Measurements from ENCODE around the gene CLDN19. TPM values are rescaled to one million over a fixed set of nuclear protein-coding genes. Genes with fewer than 3 reads are reported as not detected.

Gene CLDN19
- polyA plus RNA-seq, 2 of the 4 experiments (the other 2 are of a cell fraction), result 0.03 TPM; not detected in 1

DNA sequence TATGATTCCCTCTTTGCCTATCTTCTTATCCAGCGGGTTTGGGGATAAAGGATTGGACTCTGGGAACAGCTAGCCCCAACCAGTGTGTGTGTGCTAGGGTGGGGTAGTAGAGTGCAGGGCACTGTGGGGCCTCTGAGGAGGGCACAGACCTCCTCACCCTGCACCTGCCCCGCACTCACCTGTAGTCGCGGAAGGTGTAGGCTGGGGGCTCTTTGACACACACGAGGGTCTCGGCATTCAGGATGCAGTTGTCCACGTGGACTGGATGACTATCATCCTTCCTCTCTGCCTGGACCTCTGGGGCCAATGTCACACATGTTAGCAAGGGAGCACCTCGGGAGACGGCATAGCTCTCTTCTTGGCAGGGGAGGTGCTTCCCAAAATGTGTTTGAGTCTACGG, 8.0 kb upstream of the CLDN19 start:
- no peaks in the 10 kb centered on the region for H3K9me3 ChIP-seq
- FAIRE-seq (no peak), DNase-seq (ENCODE audit: low read depth in 1 of 2, low spot score in 1 of 2) (no peak), ATAC-seq (no peak)
- ChIA-PET POLR2A (no interaction called here), CTCF (interaction anchor here (0.5 to 3.2 kb wide), 5 partner anchors 9 to 574 kb away, joined by 3 to 21 read pairs (median 3); no protein-coding TSS in a partner anchor)
- no peak overlapping the region for H3K27ac ChIP-seq
- no peak overlapping the region for H3K4me3 ChIP-seq
- H3K4me2 ChIP-seq, result no peak overlapping the region
- TF ChIP-seq, protein P1, sequence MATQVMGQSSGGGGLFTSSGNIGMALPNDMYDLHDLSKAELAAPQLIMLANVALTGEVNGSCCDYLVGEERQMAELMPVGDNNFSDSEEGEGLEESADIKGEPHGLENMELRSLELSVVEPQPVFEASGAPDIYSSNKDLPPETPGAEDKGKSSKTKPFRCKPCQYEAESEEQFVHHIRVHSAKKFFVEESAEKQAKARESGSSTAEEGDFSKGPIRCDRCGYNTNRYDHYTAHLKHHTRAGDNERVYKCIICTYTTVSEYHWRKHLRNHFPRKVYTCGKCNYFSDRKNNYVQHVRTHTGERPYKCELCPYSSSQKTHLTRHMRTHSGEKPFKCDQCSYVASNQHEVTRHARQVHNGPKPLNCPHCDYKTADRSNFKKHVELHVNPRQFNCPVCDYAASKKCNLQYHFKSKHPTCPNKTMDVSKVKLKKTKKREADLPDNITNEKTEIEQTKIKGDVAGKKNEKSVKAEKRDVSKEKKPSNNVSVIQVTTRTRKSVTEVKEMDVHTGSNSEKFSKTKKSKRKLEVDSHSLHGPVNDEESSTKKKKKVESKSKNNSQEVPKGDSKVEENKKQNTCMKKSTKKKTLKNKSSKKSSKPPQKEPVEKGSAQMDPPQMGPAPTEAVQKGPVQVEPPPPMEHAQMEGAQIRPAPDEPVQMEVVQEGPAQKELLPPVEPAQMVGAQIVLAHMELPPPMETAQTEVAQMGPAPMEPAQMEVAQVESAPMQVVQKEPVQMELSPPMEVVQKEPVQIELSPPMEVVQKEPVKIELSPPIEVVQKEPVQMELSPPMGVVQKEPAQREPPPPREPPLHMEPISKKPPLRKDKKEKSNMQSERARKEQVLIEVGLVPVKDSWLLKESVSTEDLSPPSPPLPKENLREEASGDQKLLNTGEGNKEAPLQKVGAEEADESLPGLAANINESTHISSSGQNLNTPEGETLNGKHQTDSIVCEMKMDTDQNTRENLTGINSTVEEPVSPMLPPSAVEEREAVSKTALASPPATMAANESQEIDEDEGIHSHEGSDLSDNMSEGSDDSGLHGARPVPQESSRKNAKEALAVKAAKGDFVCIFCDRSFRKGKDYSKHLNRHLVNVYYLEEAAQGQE (IDR thresholded peaks at IDR 0.05), result no peak
- no peak for TF ChIP-seq CBX8 (IDR thresholded peaks at IDR 0.05)
- TF ChIP-seq, protein P2, sequence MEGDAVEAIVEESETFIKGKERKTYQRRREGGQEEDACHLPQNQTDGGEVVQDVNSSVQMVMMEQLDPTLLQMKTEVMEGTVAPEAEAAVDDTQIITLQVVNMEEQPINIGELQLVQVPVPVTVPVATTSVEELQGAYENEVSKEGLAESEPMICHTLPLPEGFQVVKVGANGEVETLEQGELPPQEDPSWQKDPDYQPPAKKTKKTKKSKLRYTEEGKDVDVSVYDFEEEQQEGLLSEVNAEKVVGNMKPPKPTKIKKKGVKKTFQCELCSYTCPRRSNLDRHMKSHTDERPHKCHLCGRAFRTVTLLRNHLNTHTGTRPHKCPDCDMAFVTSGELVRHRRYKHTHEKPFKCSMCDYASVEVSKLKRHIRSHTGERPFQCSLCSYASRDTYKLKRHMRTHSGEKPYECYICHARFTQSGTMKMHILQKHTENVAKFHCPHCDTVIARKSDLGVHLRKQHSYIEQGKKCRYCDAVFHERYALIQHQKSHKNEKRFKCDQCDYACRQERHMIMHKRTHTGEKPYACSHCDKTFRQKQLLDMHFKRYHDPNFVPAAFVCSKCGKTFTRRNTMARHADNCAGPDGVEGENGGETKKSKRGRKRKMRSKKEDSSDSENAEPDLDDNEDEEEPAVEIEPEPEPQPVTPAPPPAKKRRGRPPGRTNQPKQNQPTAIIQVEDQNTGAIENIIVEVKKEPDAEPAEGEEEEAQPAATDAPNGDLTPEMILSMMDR (IDR thresholded peaks at IDR 0.05), result no peak
- TF ChIP-seq, protein P3, sequence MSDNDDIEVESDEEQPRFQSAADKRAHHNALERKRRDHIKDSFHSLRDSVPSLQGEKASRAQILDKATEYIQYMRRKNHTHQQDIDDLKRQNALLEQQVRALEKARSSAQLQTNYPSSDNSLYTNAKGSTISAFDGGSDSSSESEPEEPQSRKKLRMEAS (IDR thresholded peaks at IDR 0.05), result no peak
- no peaks in the 10 kb centered on the region for H3K4me1 ChIP-seq
- WGBS (ENCODE audit: missing lambda C conversion rate), result 84% methylated on average over 4 of the region's 10 CpGs

DNA sequence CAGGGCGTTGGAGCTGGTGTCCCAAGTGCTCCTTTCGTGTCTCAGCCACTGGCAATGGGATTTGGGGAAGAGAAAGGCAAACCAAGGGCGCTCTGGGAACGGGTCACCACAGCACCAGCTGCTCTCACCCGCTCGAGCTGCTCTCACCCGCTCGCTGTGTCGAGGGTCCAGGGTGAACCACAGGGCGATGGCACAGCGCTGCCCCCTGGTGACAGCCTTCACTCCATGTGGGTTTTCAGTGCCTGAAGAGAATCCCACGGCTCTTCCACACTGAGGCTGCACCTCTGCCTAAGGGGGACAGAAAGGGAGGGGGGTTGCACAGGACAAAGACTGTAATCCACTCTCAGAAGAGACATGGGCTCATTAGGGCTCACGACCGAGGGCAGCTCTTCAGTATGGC, 7.1 kb upstream of the CLDN19 start:
- ChIA-PET CTCF (interaction anchor here (0.7 to 3.2 kb wide), 18 partner anchors 9 to 595 kb away, joined by 3 to 21 read pairs (median 3); no protein-coding TSS in a partner anchor), POLR2A (no interaction called here)
- no peak for FAIRE-seq
- no peaks in the 10 kb centered on the region for H3K9me3 ChIP-seq
- no peak for TF ChIP-seq POLR2AphosphoS2 (conservative IDR thresholded peaks at IDR 0.05; ENCODE audit: low read length)
- TF ChIP-seq, protein P2 (IDR thresholded peaks at IDR 0.05), result peak; percentile 39
- TF ChIP-seq RAD21 (conservative IDR thresholded peaks at IDR 0.05 in 1 of 2, IDR thresholded peaks at IDR 0.05 in 1 of 2), result peak; percentile 42 to 50; a peak in 3 of 5 replicates
- TF ChIP-seq SMC3 (IDR thresholded peaks at IDR 0.05), result peak; percentile 44
- 91% methylated on average over 6 of the region's 14 CpGs for WGBS (ENCODE audit: missing lambda C conversion rate)
- no peaks in the 10 kb centered on the region for H3K4me1 ChIP-seq
- DNase-seq (ENCODE audit: low read depth in 1 of 2, low spot score in 1 of 2), result peak in 1 of 2 experiments; percentile 10
- H3K4me3 ChIP-seq, result no peak overlapping the region
- no peak overlapping the region for H3K4me2 ChIP-seq
- ATAC-seq, result peak in 1 of 2 experiments; percentile 75; a peak in 3 of 6 replicates
- no peak overlapping the region for H3K27ac ChIP-seq

DNA sequence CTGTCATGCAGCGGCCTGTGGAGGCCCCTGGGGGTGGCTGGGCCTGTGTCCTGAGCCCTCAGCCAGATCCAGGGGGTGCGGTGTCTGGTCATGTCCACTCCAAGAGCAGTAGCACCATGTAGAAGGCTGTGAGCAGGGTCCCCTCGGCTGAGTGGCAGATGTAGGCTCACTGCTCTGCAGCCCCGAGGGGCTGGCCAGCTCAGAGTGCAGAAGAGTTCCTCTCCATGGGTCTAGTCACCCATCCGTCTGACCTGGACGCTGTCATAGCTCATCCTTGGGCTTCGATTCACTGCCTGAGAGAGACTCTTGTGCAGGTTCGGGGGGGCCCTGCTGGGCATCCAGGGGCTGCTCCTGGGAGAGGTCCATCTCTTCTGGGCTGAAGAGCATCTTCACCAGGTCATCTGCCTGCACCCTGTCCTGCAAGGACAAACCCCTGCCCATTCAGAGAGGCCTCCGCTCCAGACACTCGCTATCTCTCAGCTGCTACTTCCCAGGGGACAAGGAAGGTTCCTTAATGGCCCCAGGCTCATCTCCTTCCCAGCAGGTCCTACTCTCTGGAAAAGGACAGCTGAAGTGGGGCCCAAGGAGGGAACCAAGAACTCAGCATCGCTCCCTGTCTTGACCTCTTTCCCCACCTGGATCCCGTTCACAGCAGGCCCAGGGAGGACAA, 6.5 kb upstream of the CLDN19 start:
- CTCF ChIA-PET, result interaction anchor here (0.7 to 3.2 kb wide), 15 partner anchors 8 to 595 kb away, joined by 3 to 21 read pairs (median 3); no protein-coding TSS in a partner anchor
- WGBS (ENCODE audit: missing lambda C conversion rate), result 94% methylated on average over 9 of the region's 12 CpGs
- no peak overlapping the region for H3K4me3 ChIP-seq

More for the DNA sequence above, 6.5 kb upstream of the CLDN19 start:
- Histone ChIP-seq H3K4me2 (no peak overlapping the region), H3K27ac (no peak overlapping the region), H3K9me3 (no peaks in the 10 kb centered on the region), H3K4me1 (no peaks in the 10 kb centered on the region)
- ATAC-seq, result no peak
- FAIRE-seq, result no peak
- no peak for DNase-seq (ENCODE audit: low read depth in 1 of 2, low spot score in 1 of 2)
- POLR2A ChIA-PET, result no interaction called here
- TF ChIP-seq FOXS1 (CRISPR knock-in tag; IDR thresholded peaks at IDR 0.05) (no peak), ZSCAN20 (CRISPR knock-in tag; IDR thresholded peaks at IDR 0.05) (no peak), RARB (CRISPR knock-in tag; IDR thresholded peaks at IDR 0.05) (no peak), RNF2 (IDR thresholded peaks at IDR 0.05; ENCODE audit: borderline replicate concordance, low read depth) (no peak)
- TF ChIP-seq, protein P4, sequence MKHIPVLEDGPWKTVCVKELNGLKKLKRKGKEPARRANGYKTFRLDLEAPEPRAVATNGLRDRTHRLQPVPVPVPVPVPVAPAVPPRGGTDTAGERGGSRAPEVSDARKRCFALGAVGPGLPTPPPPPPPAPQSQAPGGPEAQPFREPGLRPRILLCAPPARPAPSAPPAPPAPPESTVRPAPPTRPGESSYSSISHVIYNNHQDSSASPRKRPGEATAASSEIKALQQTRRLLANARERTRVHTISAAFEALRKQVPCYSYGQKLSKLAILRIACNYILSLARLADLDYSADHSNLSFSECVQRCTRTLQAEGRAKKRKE (CRISPR knock-in tag; IDR thresholded peaks at IDR 0.05; ENCODE audit: low read depth), result no peak
- TF ChIP-seq, protein P5, sequence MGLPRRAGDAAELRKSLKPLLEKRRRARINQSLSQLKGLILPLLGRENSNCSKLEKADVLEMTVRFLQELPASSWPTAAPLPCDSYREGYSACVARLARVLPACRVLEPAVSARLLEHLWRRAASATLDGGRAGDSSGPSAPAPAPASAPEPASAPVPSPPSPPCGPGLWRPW (IDR thresholded peaks at IDR 0.05), result no peak

Data from A549 (cell line).